ENCODE data around the gene TMEM178A. TPM values are rescaled to one million over a fixed set of nuclear protein-coding genes. Genes with fewer than 3 reads are reported as not detected.

The TMEM178A gene
- total RNA-seq, 2 experiments from 2014 or later: 0.22 to 0.53 TPM

DNA sequence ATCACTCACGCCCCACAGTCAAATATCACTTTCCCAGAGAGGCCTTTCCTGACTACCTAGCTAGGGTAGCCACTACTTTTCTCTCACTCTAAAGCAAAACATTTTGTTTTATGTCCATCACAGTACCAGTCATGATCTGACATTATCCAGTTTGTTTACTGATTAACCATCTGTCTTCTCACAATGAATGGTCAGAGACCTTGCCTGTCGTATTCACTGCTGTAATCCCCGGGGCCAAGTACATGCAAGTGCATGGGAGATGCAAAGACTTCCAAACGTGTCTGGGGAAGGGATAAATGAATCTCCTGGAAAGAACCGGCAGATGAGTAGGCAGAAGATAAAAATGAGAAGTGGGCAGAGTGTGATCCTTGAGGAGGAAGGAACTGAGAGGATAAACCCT lies 73.7 kb downstream of the TMEM178A start:
- Histone ChIP-seq H3K27ac (ENCODE audit: low read depth in 1 of 2, low read length in 2 of 2) (no peak overlapping the region), H3K27me3 (ENCODE audit: control insufficient read depth in 1 of 2, insufficient read depth in 2 of 2, low read length in 2 of 2) (no peaks in the 10 kb centered on the region), H3K4me3 (ENCODE audit: low read length) (no peak overlapping the region), H3K9me3 (ENCODE audit: control insufficient read depth in 1 of 2, insufficient read depth in 1 of 2, low read length in 2 of 2) (no peaks in the 10 kb centered on the region), H3K36me3 (ENCODE audit: insufficient read depth, low read length) (peaks cover 60% of the 10 kb centered on the region), H3K4me1 (ENCODE audit: insufficient read depth, low read length) (no peaks in the 10 kb centered on the region)
- Mint-ChIP-seq H3K27ac (no peak overlapping the region), H3K9me3 (no peaks in the 10 kb centered on the region), H3K36me3 (ENCODE audit: low read depth) (peaks cover 96% of the 10 kb centered on the region), H3K27me3 (no peaks in the 10 kb centered on the region), H3K4me3 (no peak overlapping the region), H3K4me1 (ENCODE audit: low read depth) (peaks cover 6% of the 10 kb centered on the region)
- ATAC-seq (ENCODE audit: poor library complexity) (no peak), DNase-seq (no peak)
- ChIA-PET POLR2A (no interaction called here), CTCF (no interaction called here)
- TF ChIP-seq, protein P1, sequence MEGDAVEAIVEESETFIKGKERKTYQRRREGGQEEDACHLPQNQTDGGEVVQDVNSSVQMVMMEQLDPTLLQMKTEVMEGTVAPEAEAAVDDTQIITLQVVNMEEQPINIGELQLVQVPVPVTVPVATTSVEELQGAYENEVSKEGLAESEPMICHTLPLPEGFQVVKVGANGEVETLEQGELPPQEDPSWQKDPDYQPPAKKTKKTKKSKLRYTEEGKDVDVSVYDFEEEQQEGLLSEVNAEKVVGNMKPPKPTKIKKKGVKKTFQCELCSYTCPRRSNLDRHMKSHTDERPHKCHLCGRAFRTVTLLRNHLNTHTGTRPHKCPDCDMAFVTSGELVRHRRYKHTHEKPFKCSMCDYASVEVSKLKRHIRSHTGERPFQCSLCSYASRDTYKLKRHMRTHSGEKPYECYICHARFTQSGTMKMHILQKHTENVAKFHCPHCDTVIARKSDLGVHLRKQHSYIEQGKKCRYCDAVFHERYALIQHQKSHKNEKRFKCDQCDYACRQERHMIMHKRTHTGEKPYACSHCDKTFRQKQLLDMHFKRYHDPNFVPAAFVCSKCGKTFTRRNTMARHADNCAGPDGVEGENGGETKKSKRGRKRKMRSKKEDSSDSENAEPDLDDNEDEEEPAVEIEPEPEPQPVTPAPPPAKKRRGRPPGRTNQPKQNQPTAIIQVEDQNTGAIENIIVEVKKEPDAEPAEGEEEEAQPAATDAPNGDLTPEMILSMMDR (IDR thresholded peaks at IDR 0.05): no peak
- intact Hi-C loops (cut with DNase I, micrococcal nuclease): no loop called here

DNA sequence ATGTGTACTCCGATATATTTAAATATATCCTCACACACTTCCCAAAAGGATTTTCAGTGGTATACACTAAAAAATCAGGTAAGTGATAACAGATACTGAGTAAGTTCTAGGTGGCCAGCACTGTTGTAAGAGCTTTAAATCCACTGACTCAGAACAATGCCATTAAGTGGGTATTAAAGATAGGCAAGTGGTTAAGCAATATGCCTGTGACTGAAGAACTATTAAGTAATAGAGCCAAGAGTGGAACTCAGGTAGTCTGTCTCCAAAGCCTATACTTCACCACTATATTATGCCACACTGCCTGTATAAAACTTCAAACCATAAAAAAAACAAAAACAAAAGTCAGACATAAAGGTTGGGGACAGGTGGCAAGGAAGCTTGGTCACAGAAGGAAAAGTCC lies 76.2 kb downstream of the TMEM178A start:
- Mint-ChIP-seq H3K27ac (no peak overlapping the region), H3K36me3 (ENCODE audit: low read depth) (peaks cover 94% of the 10 kb centered on the region), H3K4me3 (no peak overlapping the region), H3K9me3 (no peaks in the 10 kb centered on the region), H3K4me1 (ENCODE audit: low read depth) (peaks cover 6% of the 10 kb centered on the region), H3K27me3 (no peaks in the 10 kb centered on the region)
- Histone ChIP-seq H3K27ac (ENCODE audit: low read depth in 1 of 2, low read length in 2 of 2) (no peak overlapping the region), H3K9me3 (ENCODE audit: control insufficient read depth in 1 of 2, insufficient read depth in 1 of 2, low read length in 2 of 2) (no peaks in the 10 kb centered on the region), H3K27me3 (ENCODE audit: control insufficient read depth in 1 of 2, insufficient read depth in 2 of 2, low read length in 2 of 2) (no peaks in the 10 kb centered on the region), H3K4me3 (ENCODE audit: low read length) (no peak overlapping the region), H3K36me3 (ENCODE audit: insufficient read depth, low read length) (peaks cover 44% of the 10 kb centered on the region), H3K4me1 (ENCODE audit: insufficient read depth, low read length) (no peaks in the 10 kb centered on the region)
- intact Hi-C loops (cut with DNase I, micrococcal nuclease): no loop called here
- POLR2A ChIA-PET: no interaction called here
- DNase-seq (no peak), ATAC-seq (ENCODE audit: poor library complexity) (no peak)
- TF ChIP-seq, protein P1 (IDR thresholded peaks at IDR 0.05): no peak
- CTCF ChIA-PET: interaction anchor here (1.2 kb wide), 1 partner anchor 9 kb away, joined by 3 read pairs; no protein-coding TSS in a partner anchor

DNA sequence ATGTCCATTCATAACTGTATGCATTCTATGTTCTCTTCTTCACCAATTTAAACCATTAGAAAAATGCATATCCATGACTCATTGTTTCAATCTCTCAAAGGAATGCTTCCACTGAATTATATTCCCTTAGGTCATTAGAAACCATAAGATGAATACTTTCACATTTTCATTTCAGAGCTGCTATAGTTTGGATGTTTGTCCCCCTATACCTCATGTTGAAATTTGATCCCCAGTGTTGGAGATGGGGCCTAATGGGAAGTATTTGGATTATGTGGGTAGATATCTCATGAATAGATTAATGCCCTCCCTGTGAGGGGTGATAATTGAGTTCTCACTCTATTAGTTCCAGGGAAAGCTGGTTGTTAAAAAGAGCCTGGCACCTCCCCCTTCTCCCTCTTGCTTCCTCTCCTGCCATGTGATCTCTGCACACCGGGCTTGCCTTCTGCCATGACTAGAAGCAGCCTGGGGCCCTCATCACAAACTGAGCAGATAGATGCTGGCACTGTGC lies 77.6 kb downstream of the TMEM178A start:
- ATAC-seq (ENCODE audit: poor library complexity): no peak
- TF ChIP-seq, protein P1 (IDR thresholded peaks at IDR 0.05): no peak
- peaks cover 90% of the 10 kb centered on the region for H3K36me3 Mint-ChIP-seq (ENCODE audit: low read depth)
- H3K27ac ChIP-seq (ENCODE audit: low read depth in 1 of 2, low read length in 2 of 2): no peak overlapping the region
- intact Hi-C loops (cut with DNase I, micrococcal nuclease): no loop called here
- no peaks in the 10 kb centered on the region for H3K27me3 ChIP-seq (ENCODE audit: control insufficient read depth in 1 of 2, insufficient read depth in 2 of 2, low read length in 2 of 2)
- H3K27ac Mint-ChIP-seq: no peak overlapping the region
- ChIA-PET POLR2A (no interaction called here), CTCF (interaction anchor here (1.2 kb wide), 1 partner anchor 11 kb away, joined by 3 read pairs; no protein-coding TSS in a partner anchor)
- peaks cover 6% of the 10 kb centered on the region for H3K4me1 Mint-ChIP-seq (ENCODE audit: low read depth)
- H3K4me3 ChIP-seq (ENCODE audit: low read length): no peak overlapping the region
- peaks cover 33% of the 10 kb centered on the region for H3K36me3 ChIP-seq (ENCODE audit: insufficient read depth, low read length)
- no peak overlapping the region for H3K4me3 Mint-ChIP-seq
- H3K27me3 Mint-ChIP-seq: no peaks in the 10 kb centered on the region
- no peak for DNase-seq
- H3K9me3 ChIP-seq (ENCODE audit: control insufficient read depth in 1 of 2, insufficient read depth in 1 of 2, low read length in 2 of 2): no peaks in the 10 kb centered on the region
- no peaks in the 10 kb centered on the region for H3K9me3 Mint-ChIP-seq
- H3K4me1 ChIP-seq (ENCODE audit: insufficient read depth, low read length): no peaks in the 10 kb centered on the region

All from CD4-positive, alpha-beta T cell (primary cell).